Activated CD4-positive, alpha-beta T cell treated with anti-CD3 and anti-CD28 coated beads, Interleukin-2, amount 50 U/mL, for 24 hours (primary cell): ENCODE measurements around the gene PLEKHJ1.

Experiments used
- DNase-seq, 2 donors: peaks; one replicate each; pipeline ENCODE4 v3.0.0-alpha.2; 2020; ENCODE audit warnings: low read depth in 1 of 2, low spot score in 1 of 2

Gene PLEKHJ1

GRCh38 chr19:2249880-2250765 lies 14.0 kb upstream of the PLEKHJ1 start:
- no peak for DNase-seq

GRCh38 chr19:2249010-2249866 lies 13.1 kb upstream of the PLEKHJ1 start, which contains the start of gene AMH:
Gene AMH (plus strand): TSS chr19:2249323. CDS start chr19:2249333, 10 bp downstream.
- no peak for DNase-seq

- DNase-seq, result no peak
Measured at GRCh38 chr19:2248136-2249009, 12.2 kb upstream of the PLEKHJ1 start.

GRCh38 chr19:2247433-2248101 lies 11.4 kb upstream of the PLEKHJ1 start:
- no peak for DNase-seq

- no peak for DNase-seq
Measured at GRCh38 chr19:2246801-2247361, 10.8 kb upstream of the PLEKHJ1 start.

GRCh38 chr19:2246014-2246620 lies 10.0 kb upstream of the PLEKHJ1 start:
- DNase-seq, result no peak

DNA sequence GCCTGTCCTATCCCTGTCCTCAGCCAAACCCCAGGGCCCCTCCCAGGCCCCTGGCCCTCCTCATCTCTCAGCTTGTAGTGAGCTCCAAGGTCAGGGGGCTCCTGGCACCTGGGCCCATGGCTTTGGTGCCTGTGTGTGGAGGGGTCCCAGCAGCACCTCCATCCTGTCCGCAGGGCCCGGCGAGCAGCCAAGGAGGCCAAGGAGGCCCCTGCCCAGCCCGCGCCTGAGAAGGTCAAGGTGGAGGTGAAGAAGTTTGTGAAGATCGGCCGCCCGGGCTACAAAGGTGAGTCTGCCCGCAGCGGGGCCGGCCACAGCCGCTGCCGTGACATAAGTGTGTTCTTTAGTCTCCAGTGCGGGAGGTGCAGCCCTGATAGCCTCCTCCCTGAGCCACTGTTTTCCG lies 9.1 kb upstream of the PLEKHJ1 start:
- no peak for DNase-seq

DNA sequence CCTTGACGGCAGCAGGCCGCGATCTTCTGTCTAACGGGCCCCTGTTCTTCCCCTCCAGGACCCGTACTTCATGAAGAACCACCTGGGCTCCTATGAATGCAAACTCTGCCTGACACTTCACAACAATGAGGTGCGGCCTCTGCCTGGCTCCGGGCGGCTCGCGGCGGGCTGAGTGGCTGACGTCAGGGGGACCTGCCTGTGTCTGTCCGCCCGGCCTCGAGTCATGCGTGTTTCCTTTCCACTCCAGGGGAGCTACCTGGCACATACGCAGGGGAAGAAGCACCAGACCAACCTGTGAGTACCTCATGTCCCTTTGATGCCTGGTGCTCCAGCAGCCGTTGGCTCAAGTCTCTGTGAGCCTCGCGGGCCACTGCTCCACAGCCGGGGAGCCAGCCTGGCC lies 8.4 kb upstream of the PLEKHJ1 start:
- DNase-seq, result no peak

DNA sequence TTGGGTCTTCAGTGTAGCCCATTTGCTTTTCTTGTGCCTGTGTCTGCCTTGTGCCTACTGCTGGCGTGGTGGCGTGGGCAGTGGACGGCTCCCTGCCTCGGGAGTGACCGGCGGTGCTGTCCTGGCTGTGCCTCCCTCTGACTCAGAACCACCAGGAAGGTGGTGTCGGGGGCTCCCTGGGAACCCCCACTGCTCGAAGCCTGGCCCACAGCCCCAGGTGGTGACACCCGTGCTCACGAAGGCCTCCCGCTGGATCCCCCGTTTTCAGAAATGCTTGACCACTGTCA lies 7.9 kb upstream of the PLEKHJ1 start:
- no peak for DNase-seq

DNA sequence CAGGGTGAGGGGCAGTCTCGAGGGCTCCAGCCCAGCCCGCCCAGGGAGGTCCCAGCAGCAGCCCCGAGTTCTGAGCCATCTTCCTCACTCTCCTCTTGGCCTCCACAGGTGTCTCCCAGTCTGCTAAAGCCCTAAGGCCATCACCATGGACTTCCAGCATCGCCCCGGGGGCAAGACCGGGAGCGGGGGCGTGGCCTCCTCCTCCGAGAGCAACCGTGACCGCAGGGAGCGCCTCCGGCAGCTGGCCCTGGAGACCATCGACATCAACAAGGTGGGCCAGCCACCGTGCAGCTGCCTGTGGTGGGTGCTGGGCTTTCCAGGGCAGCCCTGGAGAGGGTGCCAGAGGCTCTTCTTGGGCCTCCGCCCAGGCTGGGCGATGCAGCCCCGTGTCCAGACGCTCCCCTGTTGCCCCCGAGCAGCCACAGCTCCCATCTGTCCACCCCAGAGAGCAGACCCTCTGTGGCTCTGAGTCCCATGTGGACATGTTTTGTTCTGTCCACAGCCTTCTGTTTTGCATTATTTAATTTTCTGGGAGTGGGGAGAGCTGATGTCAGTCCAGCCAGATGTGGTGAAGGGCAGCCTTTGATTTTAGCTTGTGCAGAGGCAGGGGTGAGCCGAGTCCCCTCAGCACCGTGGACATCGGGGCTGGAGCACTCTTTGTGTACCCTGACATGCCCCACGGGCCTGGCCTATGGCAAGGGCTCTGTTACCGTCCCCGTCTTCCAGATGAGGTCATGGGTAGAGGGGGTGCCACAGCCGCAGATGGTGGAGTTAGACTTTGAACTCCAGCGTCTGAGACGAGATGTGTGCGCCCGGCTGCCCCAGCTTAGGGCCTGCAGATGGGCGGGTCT lies 7.4 kb upstream of the PLEKHJ1 start:
- DNase-seq, result no peak

GRCh38 chr19:2242816-2243215 lies 6.7 kb upstream of the PLEKHJ1 start:
- DNase-seq, result no peak

GRCh38 chr19:2242092-2242537 lies 6.0 kb upstream of the PLEKHJ1 start:
- DNase-seq, result no peak

- DNase-seq, result no peak
Measured at GRCh38 chr19:2240881-2241760, 5.0 kb upstream of the PLEKHJ1 start.

DNA sequence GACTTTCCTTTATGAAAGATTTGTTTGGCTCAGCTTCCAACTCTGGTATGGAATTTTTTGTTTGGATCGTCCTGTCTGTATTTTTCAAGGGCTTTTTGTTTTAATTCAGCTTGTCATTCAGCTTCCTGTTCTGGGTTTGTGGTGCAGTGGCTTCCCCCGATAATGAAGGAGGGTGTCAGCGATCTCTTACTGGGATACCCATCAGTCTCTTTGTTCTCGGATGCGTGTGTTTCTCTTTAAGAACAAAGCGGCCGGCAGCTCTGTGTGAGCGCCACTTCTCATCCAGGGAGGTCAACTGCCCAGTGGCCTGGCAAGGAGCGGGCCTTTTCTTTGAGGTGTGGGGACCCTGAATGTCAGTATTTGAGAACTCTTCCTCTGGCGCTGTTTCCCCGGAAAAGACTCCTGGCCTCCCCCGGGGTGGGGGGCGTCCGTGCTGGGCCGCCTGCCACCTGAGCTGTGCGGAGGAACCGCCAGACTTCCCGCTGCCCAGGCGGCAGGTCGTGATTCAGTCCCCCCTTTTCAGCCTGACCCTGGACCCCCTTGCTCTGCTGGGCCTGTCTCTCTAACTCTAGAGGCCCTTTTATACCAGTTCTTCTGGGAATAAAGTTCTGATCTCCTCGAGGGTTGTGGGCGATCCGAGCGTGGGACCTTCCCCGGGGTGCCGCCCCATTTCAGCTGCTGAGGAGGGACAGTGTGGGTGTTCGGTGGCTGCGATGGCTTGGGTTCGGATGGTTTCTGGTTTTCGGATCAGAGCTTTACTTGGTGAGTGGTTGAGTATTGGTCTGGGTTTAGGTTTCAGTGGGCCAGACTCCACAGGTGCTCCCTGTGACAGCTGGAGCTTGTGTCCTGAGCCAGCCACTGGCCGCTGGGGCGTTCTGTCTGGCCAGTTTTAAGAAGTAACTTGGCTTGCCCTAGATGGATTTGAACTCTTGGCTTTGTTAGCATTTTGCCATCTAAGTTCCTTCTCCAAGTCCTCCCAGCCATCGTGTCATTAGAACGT lies 3.9 kb upstream of the PLEKHJ1 start:
- DNase-seq, result no peak

DNA sequence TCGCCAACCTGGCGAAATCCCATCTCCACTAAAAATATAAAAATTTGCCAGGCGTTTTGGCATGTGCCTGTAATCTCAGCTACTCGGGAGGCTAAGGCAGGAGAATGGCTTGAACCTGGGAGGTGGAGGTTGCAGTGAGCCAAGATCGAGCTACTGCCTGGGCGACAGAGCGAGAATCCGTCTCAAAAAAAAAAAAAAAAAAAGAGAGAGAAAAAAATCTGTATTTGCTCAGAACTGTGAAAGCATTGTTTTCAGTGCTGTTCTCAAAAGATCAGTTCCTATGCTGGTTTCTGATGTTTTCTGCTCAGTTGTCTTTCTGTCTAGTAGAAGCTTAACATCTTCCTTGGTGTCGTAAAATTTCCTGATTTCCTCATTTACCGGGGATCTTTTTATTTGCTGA lies 3.0 kb upstream of the PLEKHJ1 start:
- DNase-seq, result no peak

GRCh38 chr19:2237869-2238153 lies 1.7 kb upstream of the PLEKHJ1 start:
- DNase-seq, result no peak
